Activated T-helper 2 cell treated with anti-CD3 and anti-CD28 coated beads, Interferon-gamma antibody, Interleukin-2, Interleukin-4, amounts not matched to agents 10 μg/mL and 5 μg/mL and 100 μg/mL, durations not matched to agents 14 hours and 24 hours and 36 hours (primary cell): Measurements from ENCODE around the gene PCGF2. TPM values are rescaled to one million over a fixed set of nuclear protein-coding genes. Genes with fewer than 3 reads are reported as not detected.

Experiments used
- DNase-seq: peaks from one replicate; pipeline ENCODE4 v3.0.0; 2021; ENCODE audit warnings: low spot score
- H3K27ac Mint-ChIP-seq: one replicate; pipeline ENCODE4 v1.8.0; 2021; ENCODE audit warnings: mixed read lengths
- H3K27me3 Mint-ChIP-seq: one replicate; pipeline ENCODE4 v1.8.0; 2021; ENCODE audit warnings: low read depth, mixed read lengths
- H3K36me3 Mint-ChIP-seq: one replicate; pipeline ENCODE4 v1.8.0; 2021; ENCODE audit warnings: low read depth, mixed read lengths
- H3K4me1 Mint-ChIP-seq: one replicate; pipeline ENCODE4 v1.8.0; 2021; ENCODE audit warnings: low read depth, mixed read lengths
- H3K4me3 Mint-ChIP-seq: one replicate; pipeline ENCODE4 v1.8.0; 2021; ENCODE audit warnings: low read depth, mild to moderate bottlenecking, moderate library complexity, mixed read lengths
- H3K9me3 Mint-ChIP-seq: one replicate; pipeline ENCODE4 v1.8.0; 2021; ENCODE audit warnings: mixed read lengths
- intact Hi-C: fragments of 100-400 bp; cut with micrococcal nuclease; formaldehyde crosslinking; loops from one replicate; pipeline ENCODE4 v1.15.1; 2023
- total RNA-seq: library from RNA; stranded (reverse); gene quantifications from 2 replicates; pipeline ENCODE4 v1.2.3, GENCODE V29; 2022

The PCGF2 gene
- total RNA-seq, 1 donor from 2014 or later = 5.8 TPM

- no peaks in the 10 kb centered on the region for H3K9me3 Mint-ChIP-seq
- H3K27me3 Mint-ChIP-seq = peaks cover 28% of the 10 kb centered on the region
- no peak for DNase-seq
- no peak overlapping the region for H3K27ac Mint-ChIP-seq
- H3K4me3 Mint-ChIP-seq = peak overlapping the region; percentile 100
- intact Hi-C loops = loop anchor here (5.0 kb wide), 3 partner anchors 118 to 403 kb away; partner anchors contain the start of gene PLXDC1
- H3K4me1 Mint-ChIP-seq = peaks cover 40% of the 10 kb centered on the region
- H3K36me3 Mint-ChIP-seq = peaks cover 14% of the 10 kb centered on the region
Measured at GRCh38 chr17:38749223-38750043, 1.3 kb upstream of the PCGF2 start.

DNA sequence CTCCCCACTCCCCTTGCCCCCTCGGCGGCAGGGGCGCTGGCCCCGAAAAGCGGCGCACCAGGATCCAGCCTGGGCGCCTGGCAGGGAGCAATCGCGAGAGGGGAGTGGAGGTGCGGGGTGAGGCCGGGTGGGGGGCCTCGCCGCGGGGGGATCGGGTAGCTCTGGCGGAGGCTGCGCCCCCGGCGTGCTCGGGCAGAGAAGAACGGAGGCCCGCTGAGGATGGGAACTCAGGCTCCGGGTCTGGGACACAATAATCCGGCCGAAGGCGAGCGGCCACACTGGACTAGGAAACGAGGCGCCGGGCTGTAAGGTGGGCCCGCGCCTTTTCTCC, 721 bp upstream of the PCGF2 start:
- H3K36me3 Mint-ChIP-seq = peaks cover 10% of the 10 kb centered on the region
- H3K4me1 Mint-ChIP-seq = peaks cover 38% of the 10 kb centered on the region
- H3K27ac Mint-ChIP-seq = no peak overlapping the region
- DNase-seq = no peak
- peak overlapping the region; percentile 65 for H3K4me3 Mint-ChIP-seq
- intact Hi-C loops = no loop called here
- no peaks in the 10 kb centered on the region for H3K9me3 Mint-ChIP-seq
- peaks cover 28% of the 10 kb centered on the region for H3K27me3 Mint-ChIP-seq

- intact Hi-C loops = no loop called here
- H3K4me3 Mint-ChIP-seq = peak overlapping the region; percentile 80
- DNase-seq = no peak
- no peak overlapping the region for H3K27ac Mint-ChIP-seq
- H3K27me3 Mint-ChIP-seq = peaks cover 28% of the 10 kb centered on the region
- H3K4me1 Mint-ChIP-seq = peaks cover 39% of the 10 kb centered on the region
- H3K9me3 Mint-ChIP-seq = no peaks in the 10 kb centered on the region
- H3K36me3 Mint-ChIP-seq = peaks cover 2% of the 10 kb centered on the region
Measured at GRCh38 chr17:38747463-38748148, 530 bp downstream of the PCGF2 start.

GRCh38 chr17:38746849-38747462, 1.2 kb downstream of the PCGF2 start:
- intact Hi-C loops = no loop called here
- Mint-ChIP-seq H3K9me3 (no peaks in the 10 kb centered on the region), H3K4me1 (peaks cover 41% of the 10 kb centered on the region), H3K4me3 (peak overlapping the region; percentile 75), H3K36me3 (no peaks in the 10 kb centered on the region), H3K27ac (no peak overlapping the region), H3K27me3 (peaks cover 28% of the 10 kb centered on the region)
- DNase-seq = no peak

GRCh38 chr17:38746004-38746848, 1.9 kb downstream of the PCGF2 start:
- H3K27me3 Mint-ChIP-seq = peaks cover 27% of the 10 kb centered on the region
- H3K4me3 Mint-ChIP-seq = peak overlapping the region; percentile 75
- peaks cover 34% of the 10 kb centered on the region for H3K4me1 Mint-ChIP-seq
- no peak for DNase-seq
- intact Hi-C loops = no loop called here
- H3K9me3 Mint-ChIP-seq = no peaks in the 10 kb centered on the region
- no peaks in the 10 kb centered on the region for H3K36me3 Mint-ChIP-seq
- no peak overlapping the region for H3K27ac Mint-ChIP-seq

GRCh38 chr17:38745545-38745944, 2.6 kb downstream of the PCGF2 start:
- H3K4me3 Mint-ChIP-seq = peak overlapping the region; percentile 19
- H3K4me1 Mint-ChIP-seq = peaks cover 28% of the 10 kb centered on the region
- H3K27me3 Mint-ChIP-seq = peaks cover 21% of the 10 kb centered on the region
- intact Hi-C loops = no loop called here
- H3K36me3 Mint-ChIP-seq = no peaks in the 10 kb centered on the region
- no peaks in the 10 kb centered on the region for H3K9me3 Mint-ChIP-seq
- no peak overlapping the region for H3K27ac Mint-ChIP-seq
- DNase-seq = no peak

GRCh38 chr17:38743556-38744171, 4.5 kb downstream of the PCGF2 start:
- H3K4me3 Mint-ChIP-seq = no peak overlapping the region
- intact Hi-C loops = no loop called here
- H3K9me3 Mint-ChIP-seq = no peaks in the 10 kb centered on the region
- H3K27me3 Mint-ChIP-seq = peaks cover 15% of the 10 kb centered on the region
- DNase-seq = no peak
- H3K27ac Mint-ChIP-seq = no peak overlapping the region
- peaks cover 21% of the 10 kb centered on the region for H3K4me1 Mint-ChIP-seq
- H3K36me3 Mint-ChIP-seq = no peaks in the 10 kb centered on the region

DNA sequence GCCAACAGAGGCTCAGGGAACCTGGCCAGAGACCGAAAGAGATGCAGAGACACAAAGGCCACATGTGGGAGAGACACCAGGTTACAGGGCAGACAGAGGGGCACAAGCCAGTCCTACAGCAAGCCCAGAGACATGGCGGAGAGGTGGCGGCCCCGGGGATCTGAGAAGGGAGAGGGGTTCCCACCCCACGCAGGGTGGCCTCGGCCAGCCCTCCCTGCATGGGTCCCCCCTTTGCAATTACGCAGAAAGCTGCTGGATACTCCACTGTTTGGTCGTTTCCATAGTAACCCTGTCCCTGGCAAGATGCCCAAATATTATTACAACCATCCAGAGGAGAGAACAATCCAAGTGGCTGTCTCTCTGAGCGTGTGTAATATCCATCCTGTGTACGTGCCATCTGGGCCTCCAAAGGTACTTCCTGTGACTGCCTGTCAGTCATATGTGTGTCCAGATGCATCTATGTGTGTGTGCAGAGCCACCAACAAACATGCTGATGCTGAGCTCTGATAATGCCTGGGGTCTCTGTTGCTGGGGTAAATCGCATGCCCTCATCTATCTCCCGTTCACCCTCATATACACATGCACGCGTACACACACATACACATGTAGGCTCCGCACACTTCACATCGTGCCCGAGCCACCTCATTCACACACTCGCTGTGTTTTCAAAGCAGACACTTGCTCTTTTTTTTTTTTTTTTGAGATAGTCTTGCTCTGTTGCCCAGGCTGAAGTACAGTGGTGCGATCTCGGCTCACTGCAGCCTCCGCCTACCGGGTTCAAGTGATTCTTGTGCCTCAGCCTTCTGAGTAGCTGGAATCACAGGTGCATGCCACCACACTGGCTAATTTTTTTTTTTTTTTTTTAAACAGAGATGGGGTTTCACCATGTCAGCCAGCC, 5.5 kb downstream of the PCGF2 start:
- DNase-seq = no peak
- peak overlapping the region; percentile 1 for H3K27ac Mint-ChIP-seq
- intact Hi-C loops = no loop called here

GRCh38 chr17:38741921-38742410, 6.2 kb downstream of the PCGF2 start:
- Mint-ChIP-seq H3K4me3 (no peak overlapping the region), H3K9me3 (no peaks in the 10 kb centered on the region), H3K27me3 (peaks cover 13% of the 10 kb centered on the region), H3K27ac (peak overlapping the region; percentile 1), H3K36me3 (no peaks in the 10 kb centered on the region), H3K4me1 (peaks cover 21% of the 10 kb centered on the region)
- intact Hi-C loops = no loop called here
- DNase-seq = no peak

More for the DNA sequence above, 5.5 kb downstream of the PCGF2 start:
- Mint-ChIP-seq H3K4me1 (peaks cover 21% of the 10 kb centered on the region), H3K9me3 (no peaks in the 10 kb centered on the region), H3K27me3 (peaks cover 13% of the 10 kb centered on the region), H3K36me3 (no peaks in the 10 kb centered on the region), H3K4me3 (no peak overlapping the region)

DNA sequence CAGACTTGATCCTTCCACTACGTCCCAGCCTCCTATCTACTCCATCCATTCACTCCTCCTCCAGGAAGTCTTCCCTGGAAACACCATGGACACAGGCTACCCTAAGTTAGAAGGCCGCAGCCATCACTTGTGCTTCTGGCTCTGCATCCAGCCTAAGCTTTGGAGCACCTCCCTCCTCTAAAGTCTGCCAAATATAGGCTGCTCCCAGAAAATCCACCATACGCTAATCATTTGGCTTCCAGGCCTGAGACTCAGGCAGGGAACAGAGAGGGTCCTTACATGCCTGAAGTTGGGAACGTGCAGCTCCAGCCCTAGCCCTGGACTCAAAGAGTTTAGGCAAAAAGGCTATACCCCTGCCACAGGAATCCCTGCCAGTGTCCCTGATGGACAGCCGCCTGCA, 6.7 kb downstream of the PCGF2 start:
- intact Hi-C loops = no loop called here
- H3K27me3 Mint-ChIP-seq = peaks cover 8% of the 10 kb centered on the region

GRCh38 chr17:38740806-38741205, 7.3 kb downstream of the PCGF2 start:
- Mint-ChIP-seq H3K4me1 (peaks cover 9% of the 10 kb centered on the region), H3K9me3 (no peaks in the 10 kb centered on the region), H3K27me3 (peaks cover 2% of the 10 kb centered on the region), H3K27ac (no peak overlapping the region), H3K4me3 (no peak overlapping the region), H3K36me3 (no peaks in the 10 kb centered on the region)
- DNase-seq = no peak
- intact Hi-C loops = no loop called here

More for the DNA sequence above, 6.7 kb downstream of the PCGF2 start:
- Mint-ChIP-seq H3K9me3 (no peaks in the 10 kb centered on the region), H3K4me1 (peaks cover 15% of the 10 kb centered on the region), H3K4me3 (no peak overlapping the region), H3K36me3 (no peaks in the 10 kb centered on the region), H3K27ac (no peak overlapping the region)
- DNase-seq = no peak
